K562 (cell line): ENCODE data around the gene CSK. TPM values are rescaled to one million over a fixed set of nuclear protein-coding genes. Genes with fewer than 3 reads are reported as not detected.

Source experiments
- ATAC-seq: fragments of 200-7000 bp; cut with Tn5 transposase; 3 replicates; pipeline ENCODE4 v1.9.1; 2020; ENCODE audit warnings: moderate library complexity
- BruUV-seq: library from RNA; stranded (reverse); fragments of 400-500 nt; replicated peaks from 2 replicates; lab custom pipeline; 2021; lab: Mats Ljungman, UMichigan
- CTCF ChIA-PET: fragments of 300-600 bp; formaldehyde crosslinking; extraction: SDS; loops from one replicate; lab custom pipeline; 2021; ENCODE audit warnings: low intra/inter-chr PET ratio; lab: Yijun Ruan, JAX
- POLR2A ChIA-PET: fragments of 300-600, 350-650 bp; sonication (Branson Sonifier 250); formaldehyde crosslinking; extraction: SDS; loops from one replicate; lab custom pipeline; 2021; ENCODE audit warnings: antibody characterized with exemption, inconsistent platforms; lab: Yijun Ruan, JAX
- DNase-seq, 4 experiments: peaks; one replicate each; pipeline versions ENCODE4 v3.0.0 to v3.0.0-alpha.2; 2011 to 2018; ENCODE audit warnings: low spot score in 3 of 4, mixed read lengths in 3 of 4; ENCODE audit errors: extremely low read depth in 1 of 4
- FAIRE-seq: peaks from 2 replicates; lab custom pipeline; 2011; peaks lifted over from hg19 to GRCh38; lab: Jason Lieb, UNC
- H2AFZ ChIP-seq: 2 replicates; pipeline ENCODE4 v1.6.0; 2011; ENCODE audit warnings: low read depth, low read length, control low read depth, inconsistent platforms
- H3K27ac ChIP-seq: fragments of 200-600 bp; 3 replicates; pipeline ENCODE4 v1.8.0; 2011; ENCODE audit warnings: low read depth, mild to moderate bottlenecking, control low read depth, inconsistent platforms, low read length, moderate library complexity, mixed read lengths; ENCODE audit errors: extremely low read depth
- H3K27me3 ChIP-seq, 2 experiments: fragments of 300-600 bp in 1 of 2; 2 replicates in 1 of 2; 3 replicates in 1 of 2; pipeline versions ENCODE4 v1.6.0 to v1.8.0; 2011; ENCODE audit warnings: inconsistent platforms in 2 of 2, low read length in 2 of 2, mild to moderate bottlenecking in 1 of 2, mixed read lengths in 1 of 2, moderate library complexity in 1 of 2; ENCODE audit not compliant: control insufficient read depth in 2 of 2, insufficient read depth in 2 of 2
- H3K36me3 ChIP-seq: fragments of 300-600 bp; 3 replicates; pipeline ENCODE4 v1.8.0; 2011; ENCODE audit warnings: mild to moderate bottlenecking, low read length, inconsistent platforms; ENCODE audit not compliant: control insufficient read depth, insufficient read depth
- H3K4me1 ChIP-seq, 2 experiments: fragments of 200-600 bp in 1 of 2; replicated peaks in 1 of 2; 2 replicates in 1 of 2; 3 replicates in 1 of 2; pipeline versions ENCODE4 v1.5.1 to v1.8.0; 2011; ENCODE audit warnings: inconsistent platforms in 2 of 2, low read length in 2 of 2, mild to moderate bottlenecking in 1 of 2, mixed read lengths in 1 of 2, moderate library complexity in 1 of 2; ENCODE audit not compliant: control insufficient read depth in 2 of 2, insufficient read depth in 2 of 2
- H3K4me2 ChIP-seq: 2 replicates; pipeline ENCODE4 v1.6.1; 2011; ENCODE audit warnings: low read length, control low read depth, inconsistent platforms, mixed read lengths; ENCODE audit not compliant: insufficient read depth
- H3K4me3 ChIP-seq: fragments of 200-600 bp; sonication (generic), shearing (Covaris generic); 2 replicates; pipeline ENCODE4 v1.5.1; 2016; ENCODE audit warnings: control low read depth, inconsistent platforms
- H3K79me2 ChIP-seq: fragments of 200-600 bp; 3 replicates; pipeline ENCODE4 v1.8.0; 2011; ENCODE audit warnings: low read length, inconsistent platforms; ENCODE audit not compliant: control insufficient read depth, insufficient read depth
- H3K9ac ChIP-seq, 2 experiments: 2 replicates each; pipeline versions ENCODE4 v1.6.0 to v1.6.1; 2011; ENCODE audit warnings: low read depth in 2 of 2, low read length in 2 of 2, control low read depth in 1 of 2, inconsistent platforms in 1 of 2, mild to moderate bottlenecking in 1 of 2, mixed read lengths in 1 of 2; ENCODE audit not compliant: insufficient read depth in 1 of 2
- H3K9me1 ChIP-seq: one replicate; pipeline ENCODE4 v1.6.0; 2011; ENCODE audit warnings: inconsistent platforms, mild to moderate bottlenecking, low read length, moderate library complexity; ENCODE audit not compliant: control insufficient read depth, insufficient read depth
- H3K9me3 ChIP-seq: replicated peaks from 2 replicates; pipeline ENCODE4 v1.5.1; 2011; ENCODE audit warnings: low read depth, low read length, inconsistent platforms; ENCODE audit not compliant: control insufficient read depth, insufficient read depth
- H4K20me1 ChIP-seq: replicated peaks from 2 replicates; pipeline ENCODE4 v1.6.1; 2011; ENCODE audit warnings: low read length, inconsistent platforms, mixed read lengths; ENCODE audit not compliant: control insufficient read depth, insufficient read depth
- E2F5 ChIP-seq: sonication (generic); formaldehyde crosslinking; IDR thresholded peaks from 2 replicates; pipeline ENCODE4 v1.8.0; 2022; ENCODE audit warnings: mild to moderate bottlenecking, missing genetic modification reagents
- SUPT5H ChIP-seq: fragments of 450-650 bp; IDR thresholded peaks from 2 replicates; pipeline ENCODE4 v1.6.1; 2016
- WGBS: fragments of 100-300 bp; shearing (Covaris generic); methylation state at CpG from one replicate; pipeline ENCODE4 v1.1.6; 2016; ENCODE audit warnings: low coverage, mixed read lengths; ENCODE audit not compliant: insufficient coverage; ENCODE audit errors: missing lambda C conversion rate; 5-methylcytosine and 5-hydroxymethylcytosine counted together
- in situ Hi-C: fragments of 300-500 bp; cut with MboI; formaldehyde crosslinking; loops from 4 replicates; pipeline ENCODE4 v1.15.0; 2018; ENCODE audit warnings: inconsistent platforms, mixed read lengths
- intact Hi-C: fragments of 100-400 bp; cut with micrococcal nuclease; formaldehyde crosslinking; loops from 2 replicates; pipeline ENCODE4 v1.14.2; 2022
- polyA plus RNA-seq, 8 experiments: library from polyadenylated mRNA; depleted of rRNA in 4 of 8; stranded (reverse) in 5 of 8; unstranded in 3 of 8; fragments of >200 nt; fragmentation: Nextera tagmentation in 2 of 8; fragmentation: Illumina TruSeq in 1 of 8; extraction: Ambion mirVana in 2 of 8; extraction: Trizol in 1 of 8; gene quantifications; 2 replicates each; pipeline versions ENCODE4 v1.2.1 to v1.2.3, GENCODE V29; 2011 to 2014; ENCODE audit warnings: inconsistent platforms in 1 of 8, missing spikeins in 1 of 8
- total RNA-seq, 7 experiments: library from RNA; depleted of rRNA in 6 of 7; stranded (reverse); fragments of >200 nt in 6 of 7; fragmentation: Illumina TruSeq in 2 of 7; extraction: Trizol in 2 of 7; gene quantifications; 2 replicates each; pipeline versions ENCODE4 v1.2.1 to v1.2.3, GENCODE V29; 2011 to 2021; ENCODE audit warnings: low replicate concordance in 1 of 7

CSK gene
- total and polyA plus RNA-seq, 9 of the 15 experiments (the other 6 are each of a cell fraction or from before 2014, with no cell fraction given) = 1.5 to 112 (median 22.5) TPM

GRCh38 chr15:74843891-74844299 lies 62.0 kb downstream of the CSK start (continued):
- TF ChIP-seq E2F5 (CRISPR knock-in tag) = no peak

- POLR2A ChIA-PET = interaction anchor here (1.1 to 1.9 kb wide), 4 partner anchors 12 to 110 kb away, joined by 3 to 4 read pairs (median 4); no protein-coding TSS in a partner anchor
- Histone ChIP-seq H3K4me3 (no peak overlapping the region), H3K79me2 (peaks cover 14% of the 10 kb centered on the region; the same call in 2 of the 3 replicates), H3K36me3 (peaks cover 54% of the 10 kb centered on the region; the same call in 2 of the 3 replicates), H3K4me2 (no peak overlapping the region), H3K9me1 (peaks cover 11% of the 10 kb centered on the region), H3K9me3 (no peaks in the 10 kb centered on the region), H4K20me1 (peaks cover 4% of the 10 kb centered on the region; the same call in 1 of the 2 replicates), H3K9ac (peak overlapping the region in 1 of 2 experiments; percentile 94; a peak in 2 of 4 replicates), H3K27me3 (no peaks in the 10 kb centered on the region), H3K4me1 (peaks cover 19 to 47% of the 10 kb centered on the region in 2 experiments; a peak in 4 of 5 replicates), H3K27ac (peak overlapping the region; percentile 34; the same call in 2 of the 3 replicates), H2AFZ (no peak overlapping the region)
- FAIRE-seq (no peak), ATAC-seq (no peak), DNase-seq (no peak)
- CTCF ChIA-PET = interaction anchor here (1.7 kb wide), 1 partner anchor 57 kb away, joined by 4 read pairs; no protein-coding TSS in a partner anchor
- 80% methylated on average over 9 of the region's 12 CpGs for WGBS
- in situ Hi-C loops = no loop called here
- no peak for TF ChIP-seq SUPT5H
- no TSS peak for BruUV-seq
- intact Hi-C loops = loop anchor here (5.0 kb wide), 3 partner anchors 48 to 143 kb away; partner anchors contain the start of gene MPI
These were observed 62.7 kb downstream of the CSK start for GRCh38 chr15:74844319-74845207.
